C4-2B (cell line): ENCODE results near the gene CPE.

Experiments used
- ZFX ChIP-seq: fragments of 450-650 bp; IDR thresholded peaks from 2 replicates; pipeline ENCODE4 v1.6.1; 2017
- TF ChIP-seq, protein P1 (sequence below): fragments of 450-650 bp; conservative IDR thresholded peaks from 2 replicates; pipeline ENCODE4 v1.5.1; 2017; ENCODE audit warnings: mild to moderate bottlenecking

DNA sequence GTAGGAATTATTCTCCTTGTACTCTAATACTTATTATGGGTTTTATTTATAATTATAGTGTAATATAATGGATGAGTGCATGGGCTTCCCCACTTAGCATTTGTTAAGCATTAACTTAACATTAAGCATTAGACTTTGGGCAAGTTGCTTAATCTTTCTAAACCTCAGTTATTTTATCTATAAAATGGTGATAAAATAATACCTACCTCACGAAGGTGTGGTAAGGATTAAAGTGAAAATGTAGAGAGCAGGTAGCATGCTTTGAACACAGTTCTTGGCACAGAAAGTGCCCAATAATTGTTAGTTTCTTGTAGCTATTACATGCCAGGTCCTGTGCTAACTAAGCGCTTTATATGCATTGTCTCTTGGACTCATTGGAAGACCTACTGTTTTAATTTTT lies 48.7 kb upstream of the CPE start:
- TF ChIP-seq, protein P1, sequence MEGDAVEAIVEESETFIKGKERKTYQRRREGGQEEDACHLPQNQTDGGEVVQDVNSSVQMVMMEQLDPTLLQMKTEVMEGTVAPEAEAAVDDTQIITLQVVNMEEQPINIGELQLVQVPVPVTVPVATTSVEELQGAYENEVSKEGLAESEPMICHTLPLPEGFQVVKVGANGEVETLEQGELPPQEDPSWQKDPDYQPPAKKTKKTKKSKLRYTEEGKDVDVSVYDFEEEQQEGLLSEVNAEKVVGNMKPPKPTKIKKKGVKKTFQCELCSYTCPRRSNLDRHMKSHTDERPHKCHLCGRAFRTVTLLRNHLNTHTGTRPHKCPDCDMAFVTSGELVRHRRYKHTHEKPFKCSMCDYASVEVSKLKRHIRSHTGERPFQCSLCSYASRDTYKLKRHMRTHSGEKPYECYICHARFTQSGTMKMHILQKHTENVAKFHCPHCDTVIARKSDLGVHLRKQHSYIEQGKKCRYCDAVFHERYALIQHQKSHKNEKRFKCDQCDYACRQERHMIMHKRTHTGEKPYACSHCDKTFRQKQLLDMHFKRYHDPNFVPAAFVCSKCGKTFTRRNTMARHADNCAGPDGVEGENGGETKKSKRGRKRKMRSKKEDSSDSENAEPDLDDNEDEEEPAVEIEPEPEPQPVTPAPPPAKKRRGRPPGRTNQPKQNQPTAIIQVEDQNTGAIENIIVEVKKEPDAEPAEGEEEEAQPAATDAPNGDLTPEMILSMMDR = no peak
- no peak for TF ChIP-seq ZFX
